ENCODE results near the gene DIP2C. TPM values are rescaled to one million over a fixed set of nuclear protein-coding genes. Genes with fewer than 3 reads are reported as not detected.
"Not testable (repeated sequence)": the region's sequence is repeated elsewhere in the genome, so short reads cannot be mapped to it uniquely, and the experiment has no call there.

DIP2C gene
- total RNA-seq, 1 donor, result 0.27 TPM

DNA sequence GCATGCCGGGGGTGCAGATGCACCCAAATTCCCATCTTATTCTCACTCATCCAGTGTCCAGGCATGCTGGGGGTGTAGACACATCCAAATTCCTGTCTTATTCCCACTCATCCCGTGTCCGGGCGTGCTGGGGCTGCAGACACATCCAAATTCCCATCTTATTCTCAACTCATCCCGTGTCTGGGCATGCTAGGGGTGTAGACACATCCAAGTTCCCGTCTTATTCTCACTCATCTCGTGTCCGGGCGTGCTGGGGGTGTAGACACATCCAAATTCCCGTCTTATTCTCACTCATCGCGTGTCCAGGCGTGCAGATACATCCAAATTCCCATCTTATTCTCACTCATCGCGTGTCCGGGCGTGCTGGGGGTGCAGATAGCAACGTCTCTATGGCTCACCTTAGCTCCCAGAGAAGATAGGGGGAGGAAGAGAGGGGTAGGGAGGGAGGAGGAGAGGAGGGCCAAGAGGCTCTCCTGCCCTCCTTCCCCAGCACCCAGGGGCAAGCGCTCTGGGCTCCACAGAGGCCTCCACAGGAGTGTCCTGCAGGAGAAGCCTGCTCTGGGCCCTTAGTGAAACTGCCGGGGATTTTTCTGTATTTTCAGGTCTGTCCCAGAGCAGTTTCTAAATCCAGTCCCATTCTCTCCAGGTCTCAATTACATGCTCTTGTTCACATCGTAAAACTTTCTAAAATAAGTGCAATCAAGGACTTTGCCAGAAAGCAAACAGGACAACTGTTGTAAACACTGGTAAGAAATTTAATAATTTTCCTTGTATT lies 210.8 kb downstream of the DIP2C start:
- no peak for DNase-seq (ENCODE audit: low read depth in 2 of 3, low spot score in 2 of 3)

DNA sequence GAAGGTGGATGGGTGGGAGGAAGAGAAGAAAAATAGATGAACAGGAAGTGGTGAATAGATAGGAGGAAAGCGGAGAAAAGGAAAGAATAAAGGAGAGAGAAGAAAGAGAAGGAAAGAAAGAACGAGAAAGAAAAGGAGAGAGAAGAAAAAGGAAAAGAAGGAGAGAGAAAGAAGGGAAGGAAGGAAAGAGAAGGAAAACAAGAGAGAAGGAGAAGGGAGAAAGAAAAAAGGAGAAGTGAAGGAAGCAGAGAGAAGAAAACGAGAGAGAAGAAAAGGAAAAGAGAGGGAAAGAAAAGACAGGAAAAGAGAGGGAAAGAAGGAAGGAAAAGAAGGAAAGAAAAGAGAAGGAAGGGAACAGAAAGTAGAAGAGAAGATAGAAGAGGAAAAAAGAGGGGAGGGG lies 211.8 kb downstream of the DIP2C start:
- DNase-seq (ENCODE audit: low read depth in 2 of 3, low spot score in 2 of 3), result no peak

DNA sequence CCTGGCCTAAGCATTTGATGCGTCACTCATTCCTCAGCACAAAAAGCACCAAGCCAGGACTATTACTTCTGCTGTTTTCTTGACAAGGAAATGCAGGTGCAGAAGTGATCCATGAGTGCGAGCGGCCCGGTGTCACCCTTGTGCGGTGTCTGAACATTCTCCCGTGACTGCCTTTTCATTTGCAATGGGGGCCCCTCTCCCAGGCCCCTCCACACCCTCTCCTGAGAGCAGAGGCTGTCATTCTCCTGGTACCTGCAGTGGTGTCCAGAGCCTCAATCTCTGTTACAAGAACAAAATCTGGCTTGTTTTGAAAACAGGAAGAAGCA lies 213.1 kb downstream of the DIP2C start:
- DNase-seq (ENCODE audit: low read depth in 2 of 3, low spot score in 2 of 3), result no peak

DNA sequence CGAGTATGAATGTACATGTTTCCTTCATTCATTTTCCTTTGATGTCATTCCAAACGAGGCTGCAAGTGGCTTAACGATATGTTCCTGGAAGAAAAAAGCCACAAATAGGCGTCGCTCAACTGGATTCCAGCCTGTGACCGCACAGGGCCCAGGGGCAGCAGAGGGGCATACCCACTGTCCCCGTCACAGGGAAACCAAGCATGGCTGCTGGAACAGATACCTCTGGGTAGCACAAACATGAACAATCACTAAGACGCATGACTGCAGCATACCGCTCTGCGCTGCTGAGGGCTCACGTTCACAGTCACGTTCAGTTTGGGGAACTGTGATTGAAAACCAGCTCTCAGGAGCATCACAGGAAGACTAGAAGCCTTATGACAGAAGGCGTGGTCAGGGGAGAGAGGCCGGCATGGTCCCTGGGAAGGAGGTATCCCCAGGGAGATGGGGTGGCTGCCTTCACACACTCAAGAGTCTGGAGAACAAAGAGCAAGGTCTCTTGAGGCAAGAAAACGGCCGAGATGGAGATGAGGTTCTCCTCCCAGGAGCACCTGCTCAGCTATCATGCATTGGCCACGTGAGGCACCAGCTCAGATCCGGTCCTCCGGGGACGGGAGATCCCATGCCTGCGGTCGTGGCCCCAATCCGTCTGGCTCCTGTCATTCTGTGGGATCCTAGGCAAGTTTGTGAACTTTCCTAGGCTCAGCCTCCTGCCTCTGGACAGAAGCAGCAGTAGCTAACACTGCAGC lies 213.6 kb downstream of the DIP2C start:
- DNase-seq (ENCODE audit: low read depth in 2 of 3, low spot score in 2 of 3), result no peak

DNA sequence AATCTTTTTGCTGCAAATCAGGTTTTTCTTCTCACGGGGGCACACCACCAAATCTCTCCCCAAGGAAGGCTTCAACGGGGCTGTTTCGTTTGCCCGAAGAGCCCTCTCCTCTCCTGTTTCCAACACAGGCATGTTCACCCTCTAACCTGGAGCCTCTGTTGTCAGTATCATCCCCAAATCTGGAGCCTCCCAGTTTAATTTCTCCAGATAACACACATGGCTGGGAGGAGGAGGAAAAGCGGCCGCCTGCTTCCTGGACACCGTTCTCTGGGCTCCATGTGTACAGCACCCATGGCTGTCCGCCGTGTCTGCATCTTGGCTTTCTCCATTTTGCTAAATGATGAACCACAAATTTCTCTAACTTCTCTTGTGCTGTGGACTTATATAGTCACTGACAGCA lies 214.5 kb downstream of the DIP2C start:
- DNase-seq (ENCODE audit: low read depth in 2 of 3, low spot score in 2 of 3), result no peak

DNA sequence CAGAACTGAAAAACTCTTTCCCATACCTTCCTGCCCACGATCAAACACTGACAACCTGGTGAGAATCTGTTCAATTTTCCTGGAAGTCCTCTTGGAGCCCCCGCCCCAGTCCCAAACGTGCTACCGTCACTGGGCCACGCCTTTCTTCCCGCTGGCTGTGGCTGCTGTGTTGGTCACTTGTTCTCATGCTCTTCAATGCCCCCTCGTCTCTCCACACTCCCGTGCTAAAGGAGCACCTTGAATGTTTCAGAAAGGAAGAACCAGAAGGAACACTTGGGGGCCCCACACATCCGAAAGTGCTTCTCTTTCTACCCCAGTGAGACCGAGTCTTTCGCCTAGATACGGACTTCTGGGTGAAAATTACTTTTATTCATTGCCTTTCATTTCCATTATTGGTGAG lies 215.1 kb downstream of the DIP2C start:
- DNase-seq (ENCODE audit: low read depth in 2 of 3, low spot score in 2 of 3), result no peak

DNA sequence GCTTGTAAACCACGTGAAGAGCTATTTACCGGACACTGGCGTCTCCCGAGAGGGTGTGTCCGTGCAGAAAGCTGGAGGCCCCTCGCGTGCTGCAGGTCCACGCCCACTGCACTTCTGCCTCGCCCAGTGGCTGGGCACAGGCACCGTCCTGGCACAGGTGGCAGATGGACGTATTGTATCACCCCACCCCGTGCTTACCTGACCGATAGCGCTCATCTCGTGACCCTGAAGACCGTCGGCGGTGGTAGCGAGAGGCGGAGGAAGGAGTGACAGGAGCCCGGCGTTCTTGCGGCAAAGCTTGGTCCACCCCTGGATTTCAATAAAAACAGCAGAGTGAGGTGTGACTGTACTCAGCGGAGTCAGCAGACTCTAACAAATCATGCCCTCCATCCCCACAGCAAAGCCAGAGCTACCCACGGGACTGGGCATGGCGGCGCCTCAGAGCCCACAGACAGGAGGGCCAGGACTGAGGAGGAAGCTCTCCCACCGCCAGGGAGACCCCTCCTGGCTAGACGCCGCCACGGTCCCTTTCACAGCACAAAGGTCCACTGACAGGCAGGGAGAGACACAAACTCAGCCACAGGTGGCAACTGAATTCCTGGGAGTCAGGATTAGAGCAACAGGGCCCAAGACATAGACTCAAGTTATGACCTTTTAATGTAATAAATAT lies 217.1 kb downstream of the DIP2C start:
- no peak for DNase-seq (ENCODE audit: low read depth in 2 of 3, low spot score in 2 of 3)

DNA sequence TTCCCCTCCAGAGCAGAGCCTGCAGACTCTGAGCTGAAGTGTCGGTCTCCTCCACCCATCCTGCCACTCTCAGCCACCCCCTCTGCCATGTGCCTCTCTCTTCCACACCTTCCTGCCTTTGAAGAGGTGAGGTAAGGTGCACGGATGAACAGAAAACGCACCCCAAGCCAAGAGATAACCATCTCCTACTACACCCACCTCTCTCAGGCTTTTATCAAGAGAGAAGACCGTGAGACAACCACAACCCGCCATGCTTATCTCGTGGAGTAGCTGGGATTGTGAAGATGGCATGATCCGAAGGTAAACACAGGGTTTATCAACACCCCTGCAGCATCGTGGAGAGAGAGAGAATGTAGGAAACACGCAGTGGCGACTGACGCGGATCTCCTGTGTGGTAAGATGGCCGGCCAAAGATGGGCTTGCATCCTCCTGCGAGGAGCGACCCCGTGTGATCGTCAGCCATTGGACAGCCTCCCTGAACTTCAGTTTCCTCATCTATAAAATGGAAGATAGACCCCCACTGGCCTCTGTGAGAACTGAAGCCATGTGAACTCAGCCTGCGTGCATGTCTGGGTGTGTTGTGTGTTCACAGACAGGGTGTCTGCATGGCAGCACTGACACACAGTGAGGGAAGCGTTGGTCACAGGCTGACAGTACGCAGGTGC lies 219.0 kb downstream of the DIP2C start:
- DNase-seq (ENCODE audit: low read depth in 2 of 3, low spot score in 2 of 3), result peak in 1 of 3 donors; percentile 33

DNA sequence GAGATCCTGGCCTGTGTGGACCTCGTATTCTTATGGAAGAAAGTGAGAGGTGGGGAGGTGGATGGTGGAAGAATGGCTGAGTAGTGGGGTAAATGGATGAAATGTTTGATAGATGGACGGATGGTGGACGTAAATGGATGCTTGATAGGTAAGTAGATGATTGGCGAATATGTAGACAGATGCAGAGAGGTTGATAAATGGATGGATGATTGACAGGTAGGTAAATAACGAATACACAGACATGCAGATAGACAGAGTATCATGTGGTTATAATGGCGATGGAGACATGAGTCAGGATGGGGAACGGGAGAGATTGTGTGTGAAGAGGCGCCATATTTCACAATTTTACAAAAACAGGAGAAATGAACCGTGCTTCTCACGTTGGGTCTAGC lies 219.5 kb downstream of the DIP2C start:
- no peak for DNase-seq (ENCODE audit: low read depth in 2 of 3, low spot score in 2 of 3)

DNA sequence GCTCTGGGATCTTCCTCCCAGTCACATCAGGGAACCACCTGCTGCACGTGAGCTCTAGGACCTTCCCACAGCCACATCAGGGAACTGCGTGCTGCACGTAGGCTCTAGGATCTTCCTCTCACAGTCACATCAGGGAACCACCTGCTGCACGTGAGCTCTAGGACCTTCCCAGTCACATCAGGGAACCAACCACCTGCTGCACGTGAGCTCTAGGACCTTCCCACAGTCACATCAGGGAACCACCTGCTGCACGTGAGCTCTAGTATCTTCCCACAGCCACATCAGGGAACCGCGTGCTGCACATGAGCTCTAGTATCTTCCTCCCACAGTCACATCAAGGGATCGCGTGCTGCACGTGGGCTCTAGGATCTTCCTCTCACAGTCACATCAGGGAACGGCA lies 229.7 kb downstream of the DIP2C start:
- no peak for DNase-seq (ENCODE audit: low read depth in 2 of 3, low spot score in 2 of 3)

DNA sequence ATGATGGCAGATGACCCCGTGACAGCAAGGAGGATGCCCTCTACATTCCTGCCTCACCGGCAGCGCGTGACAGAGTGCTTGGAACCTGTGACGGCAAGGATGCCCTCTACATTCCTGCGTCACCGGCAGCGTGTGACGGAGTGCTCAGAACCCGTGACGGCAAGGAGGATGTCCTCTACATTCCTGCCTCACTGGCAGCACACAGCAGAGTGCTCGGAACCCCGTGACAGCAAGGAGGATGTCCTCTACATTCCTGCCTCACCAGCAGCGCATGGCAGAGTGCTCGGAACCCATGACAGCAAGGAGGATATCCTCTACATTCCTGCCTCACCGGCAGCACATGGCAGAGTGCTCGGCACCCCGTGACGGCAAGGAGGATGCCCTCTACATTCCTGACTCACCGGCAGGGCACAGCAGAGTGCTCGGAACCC lies 231.0 kb downstream of the DIP2C start:
- DNase-seq (ENCODE audit: low read depth in 2 of 3, low spot score in 2 of 3), result no peak

DNA sequence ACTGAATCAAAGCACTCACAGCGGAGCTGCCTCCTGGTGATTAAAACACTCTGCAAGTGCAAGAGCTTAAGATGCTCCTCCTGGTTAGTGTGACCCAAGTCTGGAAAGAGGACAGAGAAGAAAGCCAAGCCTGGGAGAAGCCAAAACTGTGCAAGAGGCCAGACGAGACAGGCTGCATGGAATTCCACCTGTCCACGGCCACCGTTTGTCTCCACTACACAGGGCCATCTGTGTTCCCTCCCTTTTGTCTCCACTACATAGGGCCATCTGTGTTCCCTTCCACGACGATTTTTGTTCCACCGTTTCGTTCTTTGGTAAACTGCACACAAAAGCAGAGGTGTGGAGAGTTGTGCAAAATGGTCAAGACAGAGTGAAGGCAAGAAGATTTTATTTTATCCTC lies 233.0 kb downstream of the DIP2C start:
- no peak for DNase-seq (ENCODE audit: low read depth in 2 of 3, low spot score in 2 of 3)

DNA sequence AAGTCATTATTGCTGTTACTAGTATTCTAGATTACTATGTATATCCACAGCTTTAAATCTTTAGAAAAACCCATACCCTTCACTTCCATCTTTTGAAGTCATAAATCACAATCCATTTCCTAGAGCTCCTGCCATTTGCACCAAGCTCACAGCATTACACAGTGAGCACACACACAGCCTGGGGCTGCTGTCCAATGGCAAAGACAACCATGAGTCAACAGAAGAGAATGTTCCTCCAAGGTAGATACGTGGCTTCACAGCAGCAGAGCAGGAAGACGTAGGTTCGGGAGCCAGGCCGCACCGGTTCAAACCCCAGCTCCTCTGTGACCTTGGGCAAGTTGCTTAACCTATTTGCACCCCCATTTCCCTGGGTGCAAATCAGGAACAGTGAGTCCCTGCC lies 234.6 kb downstream of the DIP2C start:
- no peak for DNase-seq (ENCODE audit: low read depth in 2 of 3, low spot score in 2 of 3)

DNA sequence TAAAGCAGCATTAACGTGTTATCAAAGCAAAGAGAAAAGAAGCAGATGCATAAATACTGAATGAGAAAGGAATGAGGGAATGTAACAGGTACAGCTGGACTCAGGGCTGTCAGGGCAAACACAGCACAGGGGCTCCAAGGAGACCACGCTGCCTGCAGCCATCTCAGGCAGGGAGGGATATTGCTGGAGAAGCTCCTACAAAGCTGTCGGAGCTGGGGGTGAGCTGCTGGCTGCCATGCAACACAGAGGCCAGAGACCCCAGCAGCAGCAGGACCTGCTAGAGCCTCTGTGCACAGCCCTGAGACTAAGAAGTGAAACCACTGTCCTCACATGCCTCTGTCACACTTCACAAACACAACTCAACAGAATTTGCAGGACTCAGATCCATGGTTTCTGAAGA lies 235.8 kb downstream of the DIP2C start:
- DNase-seq (ENCODE audit: low read depth in 2 of 3, low spot score in 2 of 3), result no peak

DNA sequence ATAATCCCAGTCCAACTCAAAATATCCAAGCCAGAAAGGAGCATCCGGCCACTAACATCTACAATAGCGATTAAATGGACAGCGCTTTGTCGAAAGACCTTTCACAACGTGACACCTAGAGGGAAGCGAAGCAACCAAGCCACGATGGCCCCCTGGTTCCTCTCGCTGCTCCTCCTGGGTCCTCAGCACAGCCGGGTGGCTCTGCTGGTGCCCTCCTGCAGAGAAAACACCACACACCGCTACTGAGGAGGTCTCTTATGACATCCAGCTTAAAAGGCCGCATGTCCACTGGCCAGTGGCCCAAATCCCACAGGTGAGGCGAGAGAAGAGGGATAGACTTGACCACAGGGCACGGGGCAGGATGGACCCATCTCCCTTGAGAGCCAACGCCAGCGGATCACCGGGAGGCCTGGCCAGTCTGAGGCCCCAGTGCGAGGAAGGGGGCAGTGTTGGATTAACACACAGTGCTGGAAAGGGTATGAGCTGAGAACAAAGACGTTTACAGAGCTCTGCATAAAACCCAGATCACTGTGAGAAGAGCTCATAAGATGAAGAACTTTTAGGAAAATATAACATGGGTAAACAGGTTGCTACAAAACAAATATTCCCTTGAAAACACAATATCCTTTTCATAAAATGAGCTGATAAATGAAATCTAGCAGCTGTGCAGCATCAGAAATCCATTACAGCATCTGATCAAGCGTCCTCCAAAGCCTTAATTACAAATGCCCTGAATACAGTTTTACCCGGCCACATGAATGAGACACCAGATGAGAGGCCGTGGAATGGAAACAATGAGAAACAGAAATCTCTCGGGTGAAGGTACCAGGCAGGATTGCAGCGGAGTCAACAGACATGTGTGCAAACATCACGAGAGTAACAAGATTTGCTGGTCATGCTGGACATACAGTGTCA lies 236.7 kb downstream of the DIP2C start:
- DNase-seq (ENCODE audit: low read depth in 2 of 3, low spot score in 2 of 3), result no peak

DNA sequence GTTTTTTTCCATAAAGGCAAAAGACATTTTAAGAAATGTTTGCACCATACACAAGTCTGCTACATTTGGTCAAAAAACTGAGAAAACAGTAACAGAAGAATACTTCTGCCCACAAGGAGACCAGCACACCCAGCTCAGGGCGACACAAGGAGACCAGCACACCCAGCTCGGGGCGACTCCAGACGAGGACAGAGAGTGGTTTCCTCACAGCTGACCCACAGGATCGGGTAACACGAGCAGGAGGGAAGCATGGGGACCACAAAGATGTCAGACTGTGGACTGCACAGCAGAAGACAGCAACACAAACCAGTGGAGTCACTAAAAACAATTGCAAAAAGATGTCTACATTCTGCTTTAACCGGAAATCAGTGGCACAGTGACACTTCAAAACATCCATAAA lies 237.6 kb downstream of the DIP2C start:
- no peak for DNase-seq (ENCODE audit: low read depth in 2 of 3, low spot score in 2 of 3)

DNA sequence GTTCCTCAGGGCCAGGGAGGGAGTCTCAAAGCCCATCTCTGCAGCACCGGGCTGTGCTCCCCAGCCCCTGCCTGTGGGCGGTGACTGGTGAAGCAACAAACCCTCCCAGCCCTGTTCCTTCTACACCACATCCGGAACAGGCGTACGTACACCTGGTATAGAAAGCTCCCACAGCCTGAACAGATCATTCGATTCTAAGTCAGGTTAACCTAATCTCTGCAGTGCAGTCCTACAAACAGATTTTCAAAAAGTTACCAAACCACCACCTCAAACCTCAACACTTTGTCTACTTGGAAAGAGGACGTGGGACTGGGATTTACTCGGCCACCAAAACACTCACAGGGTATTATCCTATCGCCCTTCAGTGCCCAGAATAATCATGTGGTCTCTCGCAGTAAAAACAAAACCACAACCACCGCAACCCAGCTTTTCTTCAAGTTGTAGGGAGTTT lies 238.4 kb downstream of the DIP2C start:
- peak; percentile 27 to 53 (median 39) for DNase-seq (ENCODE audit: low read depth in 2 of 3, low spot score in 2 of 3)

DNA sequence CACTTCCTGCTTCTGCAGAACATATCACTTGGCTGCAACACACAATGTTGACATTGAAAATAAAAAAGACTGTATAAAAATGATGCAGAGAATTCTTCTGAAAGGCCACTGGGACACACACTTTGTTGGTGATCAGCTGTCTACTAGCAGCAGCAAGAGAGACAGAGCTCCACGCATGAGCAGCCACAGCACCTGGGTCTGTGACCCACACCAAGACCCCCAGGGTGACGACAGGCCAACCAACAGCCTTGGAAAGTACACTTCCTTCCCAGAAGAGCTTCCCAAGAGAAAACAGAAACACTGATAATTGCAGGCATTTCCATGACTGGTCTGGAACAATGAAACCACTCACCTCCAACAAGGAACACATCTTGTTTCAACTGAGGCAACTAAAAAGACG lies 239.0 kb downstream of the DIP2C start:
- no peak for DNase-seq (ENCODE audit: low read depth in 2 of 3, low spot score in 2 of 3)

DNA sequence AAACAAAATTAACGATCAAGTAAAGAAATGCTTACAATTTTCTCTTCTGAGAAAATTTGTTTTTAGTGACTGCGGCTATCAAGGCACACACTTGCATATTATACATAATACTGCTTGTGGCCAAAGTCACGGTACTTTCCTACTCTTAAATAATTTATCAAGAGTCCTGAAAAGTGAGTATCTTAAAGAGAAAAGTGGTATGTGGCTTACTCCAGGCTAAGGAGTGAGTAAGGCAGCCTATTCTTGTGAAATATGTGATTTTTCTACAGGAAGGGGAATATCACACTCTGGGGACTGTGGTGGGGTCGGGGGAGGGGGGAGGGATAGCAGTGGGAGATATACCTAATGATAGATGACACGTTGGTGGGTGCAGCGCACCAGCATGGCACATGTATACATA lies 240.1 kb downstream of the DIP2C start:
- DNase-seq (ENCODE audit: low read depth in 2 of 3, low spot score in 2 of 3), result not testable (repeated sequence)

DNA sequence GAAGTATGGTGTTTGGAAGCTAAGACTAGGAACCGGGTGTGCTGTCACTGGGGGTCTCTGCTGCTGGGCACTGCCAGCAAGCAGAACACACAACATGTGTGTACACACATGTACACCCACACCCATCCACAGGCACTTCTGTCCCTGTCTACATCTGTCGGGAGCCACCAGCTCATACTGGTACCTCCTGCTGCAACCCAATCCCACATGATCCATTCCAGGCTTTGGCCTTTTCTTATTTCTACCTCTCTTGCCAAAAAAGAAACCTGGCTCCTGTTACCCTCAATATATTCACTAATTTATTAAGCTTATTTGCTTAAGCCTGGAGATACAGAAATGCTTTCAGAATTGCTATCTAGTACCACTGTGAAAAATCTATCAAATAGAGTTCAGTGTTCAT lies 246.0 kb downstream of the DIP2C start:
- no peak for DNase-seq (ENCODE audit: low read depth in 2 of 3, low spot score in 2 of 3)

All from hematopoietic multipotent progenitor cell (in vitro differentiated cells).